PC-3 (cell line): ENCODE measurements around the gene NKX6-1. TPM values are rescaled to one million over a fixed set of nuclear protein-coding genes. Genes with fewer than 3 reads are reported as not detected.

Source experiments
- ATAC-seq: fragments of 200-7000 bp; cut with Tn5 transposase; 2 replicates; pipeline ENCODE4 v1.9.1; 2020; ENCODE audit warnings: mild to moderate bottlenecking, moderate library complexity
- BruUV-seq: library from RNA; stranded (reverse); fragments of 400-500 nt; replicated peaks from 2 replicates; lab custom pipeline; 2021; lab: Mats Ljungman, UMichigan
- CTCF ChIA-PET: fragments of 300-600 bp; sonication (Branson Sonifier 250); formaldehyde crosslinking; loops from one replicate; lab custom pipeline; 2022; ENCODE audit warnings: antibody characterized with exemption; lab: Charles Lee
- POLR2A ChIA-PET: fragments of 300-600 bp; sonication (Branson Sonifier 250); formaldehyde crosslinking; loops from one replicate; lab custom pipeline; 2022; ENCODE audit warnings: antibody characterized with exemption; ENCODE audit not compliant: unreplicated experiment; lab: Charles Lee
- DNase-seq: peaks from one replicate; pipeline ENCODE4 v3.0.0-alpha.2; 2015
- H2AFZ ChIP-seq: fragments of 300-600 bp; sonication (generic); 2 replicates; pipeline ENCODE4 v1.6.0; 2016; ENCODE audit warnings: antibody characterized with exemption, low read length
- H3F3A ChIP-seq: fragments of 300-600 bp; sonication (generic); one replicate; pipeline ENCODE4 v1.6.0; 2017; ENCODE audit warnings: antibody characterized with exemption, low read length, control low read depth, mild to moderate bottlenecking; ENCODE audit not compliant: unreplicated experiment
- H3K27ac ChIP-seq: fragments of 300-600 bp; sonication (generic); 2 replicates; pipeline ENCODE4 v1.5.1; 2016; ENCODE audit warnings: mild to moderate bottlenecking, low read length
- H3K27me3 ChIP-seq: fragments of 300-600 bp; sonication (generic); 2 replicates; pipeline ENCODE4 v1.6.1; 2016; ENCODE audit warnings: low read length, mixed read lengths
- H3K36me3 ChIP-seq: fragments of 300-600 bp; sonication (generic); 2 replicates; pipeline ENCODE4 v1.6.1; 2016; ENCODE audit warnings: low read depth, mixed run types, low read length, mixed read lengths
- H3K4me1 ChIP-seq: fragments of 300-600 bp; sonication (generic); 2 replicates; pipeline ENCODE4 v1.5.1; 2016; ENCODE audit warnings: low read length; ENCODE audit not compliant: insufficient read depth
- H3K4me2 ChIP-seq: fragments of 300-600 bp; sonication (generic); 2 replicates; pipeline ENCODE4 v1.6.0; 2016; ENCODE audit warnings: low read length
- H3K4me3 ChIP-seq: fragments of 300-600 bp; sonication (generic); 2 replicates; pipeline ENCODE4 v1.5.1; 2016; ENCODE audit warnings: mild to moderate bottlenecking, low read length, mixed read lengths
- H3K79me2 ChIP-seq: fragments of 300-600 bp; sonication (generic); 2 replicates; pipeline ENCODE4 v1.6.1; 2017; ENCODE audit warnings: low read length, mixed read lengths
- H3K9ac ChIP-seq: fragments of 300-600 bp; sonication (generic); 2 replicates; pipeline ENCODE4 v1.6.0; 2016; ENCODE audit warnings: mild to moderate bottlenecking, low read length
- H3K9me2 ChIP-seq: fragments of 300-600 bp; sonication (generic); replicated peaks from 2 replicates; pipeline ENCODE4 v1.6.1; 2016; ENCODE audit warnings: mixed run types, low read length, mixed read lengths
- H3K9me3 ChIP-seq: fragments of 300-600 bp; sonication (generic); 2 replicates; pipeline ENCODE4 v1.6.1; 2016; ENCODE audit warnings: low read length, mixed read lengths
- H4K20me1 ChIP-seq: fragments of 300-600 bp; sonication (generic); 2 replicates; pipeline ENCODE4 v1.6.1; 2016; ENCODE audit warnings: low read length, mixed read lengths
- EZH2 ChIP-seq: fragments of 300-600 bp; sonication (generic); IDR thresholded peaks from one replicate; pipeline ENCODE4 v1.6.1; 2017; ENCODE audit warnings: antibody characterized with exemption, mild to moderate bottlenecking, low read length; ENCODE audit not compliant: unreplicated experiment
- EZH2phosphoT487 ChIP-seq: fragments of 300-600 bp; sonication (generic); IDR thresholded peaks from 2 replicates; pipeline ENCODE4 v1.6.1; 2018; ENCODE audit warnings: mild to moderate bottlenecking, antibody characterized with exemption, low read length, borderline replicate concordance
- intact Hi-C: fragments of 100-400 bp; cut with micrococcal nuclease; formaldehyde crosslinking; loops from 2 replicates; pipeline ENCODE4 v1.9.0; 2023
- total RNA-seq: library from RNA; depleted of rRNA; stranded (reverse); fragments of >200 nt; gene quantifications from 2 replicates; pipeline ENCODE4 v1.2.3, GENCODE V29; 2014; rRNA removed
- TF ChIP-seq, protein P1 (sequence below): fragments of 300-600 bp; sonication (generic); conservative IDR thresholded peaks from 2 replicates; pipeline ENCODE4 v1.5.1; 2017; ENCODE audit warnings: antibody characterized with exemption, low read depth, mild to moderate bottlenecking, low read length

NKX6-1 gene
- total RNA-seq, 1 experiment from 2014 or later, result 0.62 TPM

GRCh38 chr4:84443523-84443922 lies 55.6 kb downstream of the NKX6-1 start:
- POLR2A ChIA-PET, result no interaction called here
- ATAC-seq, result no peak
- TF ChIP-seq EZH2phosphoT487 (no peak), EZH2 (no peak)
- TF ChIP-seq, protein P1, sequence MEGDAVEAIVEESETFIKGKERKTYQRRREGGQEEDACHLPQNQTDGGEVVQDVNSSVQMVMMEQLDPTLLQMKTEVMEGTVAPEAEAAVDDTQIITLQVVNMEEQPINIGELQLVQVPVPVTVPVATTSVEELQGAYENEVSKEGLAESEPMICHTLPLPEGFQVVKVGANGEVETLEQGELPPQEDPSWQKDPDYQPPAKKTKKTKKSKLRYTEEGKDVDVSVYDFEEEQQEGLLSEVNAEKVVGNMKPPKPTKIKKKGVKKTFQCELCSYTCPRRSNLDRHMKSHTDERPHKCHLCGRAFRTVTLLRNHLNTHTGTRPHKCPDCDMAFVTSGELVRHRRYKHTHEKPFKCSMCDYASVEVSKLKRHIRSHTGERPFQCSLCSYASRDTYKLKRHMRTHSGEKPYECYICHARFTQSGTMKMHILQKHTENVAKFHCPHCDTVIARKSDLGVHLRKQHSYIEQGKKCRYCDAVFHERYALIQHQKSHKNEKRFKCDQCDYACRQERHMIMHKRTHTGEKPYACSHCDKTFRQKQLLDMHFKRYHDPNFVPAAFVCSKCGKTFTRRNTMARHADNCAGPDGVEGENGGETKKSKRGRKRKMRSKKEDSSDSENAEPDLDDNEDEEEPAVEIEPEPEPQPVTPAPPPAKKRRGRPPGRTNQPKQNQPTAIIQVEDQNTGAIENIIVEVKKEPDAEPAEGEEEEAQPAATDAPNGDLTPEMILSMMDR, result no peak
- H3K9me3 ChIP-seq, result no peaks in the 10 kb centered on the region
- H3K27ac ChIP-seq, result no peak overlapping the region
- intact Hi-C loops, result no loop called here
- no peak overlapping the region for H3K4me2 ChIP-seq
- H3F3A ChIP-seq, result no peaks in the 10 kb centered on the region
- no peaks in the 10 kb centered on the region for H3K27me3 ChIP-seq
- H3K79me2 ChIP-seq, result no peaks in the 10 kb centered on the region
- no peaks in the 10 kb centered on the region for H3K9me2 ChIP-seq
- H4K20me1 ChIP-seq, result no peaks in the 10 kb centered on the region
- no peak overlapping the region for H3K9ac ChIP-seq
- H3K36me3 ChIP-seq, result no peaks in the 10 kb centered on the region
- H3K4me3 ChIP-seq, result no peak overlapping the region
- H3K4me1 ChIP-seq, result peaks cover 15% of the 10 kb centered on the region; the same call in 1 of the 2 replicates
- no TSS peak for BruUV-seq
- H2AFZ ChIP-seq, result no peak overlapping the region
- DNase-seq, result no peak
- CTCF ChIA-PET, result no interaction called here

DNA sequence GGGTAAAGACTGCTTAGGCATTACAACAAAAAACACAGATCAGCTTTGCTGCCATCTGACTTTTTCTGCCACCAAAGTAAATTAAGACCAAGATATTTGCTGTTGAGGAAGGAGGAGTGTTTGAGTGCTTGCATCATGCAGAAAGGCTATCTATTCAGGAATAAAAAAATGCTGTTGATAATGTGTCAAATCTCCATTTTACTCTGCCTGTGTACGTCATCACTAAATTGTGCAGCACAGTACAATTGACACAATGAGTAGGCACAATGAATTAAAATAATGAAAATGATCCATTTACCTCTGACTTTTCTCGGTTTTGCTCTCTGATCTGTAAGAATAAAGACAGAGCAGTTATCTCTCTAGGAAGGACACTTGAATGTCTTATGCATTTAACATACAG lies 56.3 kb downstream of the NKX6-1 start:
- CTCF ChIA-PET, result no interaction called here

More for the DNA sequence above, 56.3 kb downstream of the NKX6-1 start:
- intact Hi-C loops, result no loop called here
- H3K9me2 ChIP-seq, result no peaks in the 10 kb centered on the region
- H3K79me2 ChIP-seq, result no peaks in the 10 kb centered on the region
- TF ChIP-seq, protein P1, result no peak
- no peak overlapping the region for H3K4me2 ChIP-seq
- H3F3A ChIP-seq, result no peaks in the 10 kb centered on the region
- no peak for DNase-seq
- H3K27me3 ChIP-seq, result no peaks in the 10 kb centered on the region
- no peak overlapping the region for H3K27ac ChIP-seq
- peaks cover 17% of the 10 kb centered on the region for H3K4me1 ChIP-seq
- POLR2A ChIA-PET, result no interaction called here
- H4K20me1 ChIP-seq, result no peaks in the 10 kb centered on the region
- ATAC-seq, result no peak
- H3K9ac ChIP-seq, result no peak overlapping the region
- no peaks in the 10 kb centered on the region for H3K36me3 ChIP-seq
- H3K9me3 ChIP-seq, result no peaks in the 10 kb centered on the region
- H3K4me3 ChIP-seq, result no peak overlapping the region
- no TSS peak for BruUV-seq
- H2AFZ ChIP-seq, result no peak overlapping the region

Other genes starting within 250 kb of the NKX6-1 start
- 10.4 and 11.2 TPM in 2 replicates for gene CDS1, start 83.8 kb upstream of the NKX6-1 start, total RNA-seq